GM19455 (cell line): ENCODE data around the gene HMCES.
"Not testable (repeated sequence)": the region's sequence is repeated elsewhere in the genome, so short reads cannot be mapped to it uniquely, and the experiment has no call there.

Experiments used
- ATAC-seq: cut with Tn5 transposase; IDR thresholded peaks from one replicate; pipeline ENCODE4 v1.9.1; 2021; ENCODE audit not compliant: unreplicated experiment

Gene HMCES

GRCh38 chr3:129345281-129345680 is 66.6 kb downstream of the HMCES start:
- ATAC-seq, result no peak

- no peak for ATAC-seq
These were observed 67.3 kb downstream of the HMCES start for GRCh38 chr3:129345971-129346370.

- no peak for ATAC-seq
These were observed 68.2 kb downstream of the HMCES start for GRCh38 chr3:129346695-129347457.

- no peak for ATAC-seq
These were observed 68.8 kb downstream of the HMCES start for GRCh38 chr3:129347458-129347845.

- ATAC-seq, result no peak
These were observed 70.1 kb downstream of the HMCES start for GRCh38 chr3:129348734-129349133.

GRCh38 chr3:129349169-129349568 is 70.5 kb downstream of the HMCES start:
- ATAC-seq, result not testable (repeated sequence)

- ATAC-seq, result no peak
These were observed 71.1 kb downstream of the HMCES start for GRCh38 chr3:129349791-129350190.

GRCh38 chr3:129352045-129352444 is 73.4 kb downstream of the HMCES start:
- no peak for ATAC-seq

GRCh38 chr3:129352650-129353588 is 74.2 kb downstream of the HMCES start:
- no peak for ATAC-seq

- no peak for ATAC-seq
These were observed 74.9 kb downstream of the HMCES start for GRCh38 chr3:129353589-129353941.
